Dermis microvascular lymphatic vessel endothelial cell (primary cell): ENCODE results near the gene IQGAP3. TPM values are rescaled to one million over a fixed set of nuclear protein-coding genes. Genes with fewer than 3 reads are reported as not detected.
"Not testable (repeated sequence)": the region's sequence is repeated elsewhere in the genome, so short reads cannot be mapped to it uniquely, and the experiment has no call there.

Source experiments
- DNase-seq, 2 donors: peaks; one replicate each; pipeline versions ENCODE4 v3.0.0 to v3.0.0-alpha.2; 2010; ENCODE audit warnings: low read depth in 2 of 2
- total RNA-seq: library from RNA; depleted of rRNA; stranded (reverse); fragments of >200 nt; gene quantifications from 2 replicates; pipeline ENCODE4 v1.2.1, GENCODE V29; 2014

The IQGAP3 gene
- total RNA-seq, 1 donor from 2014 or later, result 12.8 TPM

- DNase-seq, result peak; percentile 58 to 93
These were observed 20.7 kb upstream of the IQGAP3 start for GRCh38 chr1:156592910-156593660.

- no peak for DNase-seq
These were observed 20.0 kb upstream of the IQGAP3 start for GRCh38 chr1:156592158-156592909.

- DNase-seq, result peak in 1 of 2 donors; percentile 61
These were observed 19.2 kb upstream of the IQGAP3 start, which contains the start of gene NAXE for GRCh38 chr1:156591432-156592157. Gene NAXE, plus strand, starts transcription at chr1:156591776. Its CDS starts 29 bp downstream, at chr1:156591805.

DNA sequence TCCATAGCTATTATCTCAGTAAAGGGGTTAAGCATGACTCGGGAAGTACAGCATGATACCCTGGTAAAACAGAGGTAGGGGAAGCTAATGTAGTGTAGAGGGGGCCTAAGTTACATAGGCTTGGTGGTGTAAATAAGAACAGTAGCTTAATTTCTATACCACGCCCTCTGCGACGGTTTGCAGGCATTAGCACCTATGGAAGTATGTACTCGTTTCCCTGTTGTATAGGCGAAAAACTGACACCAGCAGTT, 18.7 kb upstream of the IQGAP3 start:
- DNase-seq, result no peak

DNA sequence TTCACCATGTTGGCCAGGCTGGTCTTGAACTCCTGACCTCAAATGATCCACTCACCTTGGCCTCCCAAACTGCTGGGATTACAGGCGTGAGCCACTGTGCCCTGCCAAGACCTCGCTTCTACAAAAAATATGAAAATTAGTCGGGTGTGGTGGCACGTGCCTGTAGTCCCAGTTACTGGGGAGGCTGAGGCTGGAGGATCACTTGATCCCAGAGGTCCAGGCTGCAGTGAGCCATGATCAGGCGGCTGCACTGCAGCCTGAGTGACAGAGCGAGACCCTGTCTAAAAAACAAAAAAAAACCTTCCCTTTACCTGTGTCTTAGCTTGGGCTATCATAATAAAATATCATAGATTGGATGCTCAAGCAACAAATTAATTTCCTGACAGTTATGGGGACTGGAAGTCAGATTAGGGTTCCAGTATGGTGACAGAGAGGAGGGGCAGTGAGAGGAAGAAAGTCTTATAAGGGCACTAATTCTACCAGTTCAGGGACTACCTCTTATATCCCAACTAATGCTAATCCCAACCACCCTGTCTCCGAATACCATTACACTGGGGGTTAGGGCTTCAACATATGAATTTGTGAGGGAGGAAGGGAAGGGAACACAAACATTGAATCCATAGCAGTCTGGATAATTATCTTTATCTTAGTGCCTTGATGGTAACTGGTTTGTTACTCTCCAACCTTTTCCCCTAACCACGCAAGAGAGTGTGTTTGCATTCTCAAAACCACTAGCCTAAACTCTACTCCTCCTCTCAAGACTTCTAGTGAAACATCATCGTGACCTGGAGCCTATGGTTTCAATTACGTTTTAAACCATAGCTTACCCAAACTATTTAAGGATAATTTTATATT, 18.2 kb upstream of the IQGAP3 start:
- DNase-seq, result no peak

DNA sequence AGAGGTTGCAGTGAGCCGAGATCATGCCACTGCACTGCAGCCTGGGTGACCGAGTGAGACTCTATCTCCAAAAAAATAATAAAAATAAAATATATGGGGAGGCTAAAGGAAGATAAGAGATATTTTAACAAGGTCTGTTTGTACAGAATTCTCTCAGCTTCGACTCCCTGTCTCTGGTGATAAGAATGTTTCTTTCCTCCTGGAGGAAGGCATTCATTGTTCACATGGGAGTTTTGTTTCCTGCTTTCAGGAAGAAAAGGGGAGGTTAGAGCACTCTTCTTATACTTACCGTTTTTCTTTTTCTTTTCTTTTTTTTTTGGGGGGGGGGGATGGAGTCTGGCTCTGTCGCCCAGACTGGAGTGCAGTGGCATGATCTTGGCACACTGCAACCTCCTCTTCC, 17.2 kb upstream of the IQGAP3 start:
- DNase-seq, result peak in 1 of 2 donors; percentile 65

DNA sequence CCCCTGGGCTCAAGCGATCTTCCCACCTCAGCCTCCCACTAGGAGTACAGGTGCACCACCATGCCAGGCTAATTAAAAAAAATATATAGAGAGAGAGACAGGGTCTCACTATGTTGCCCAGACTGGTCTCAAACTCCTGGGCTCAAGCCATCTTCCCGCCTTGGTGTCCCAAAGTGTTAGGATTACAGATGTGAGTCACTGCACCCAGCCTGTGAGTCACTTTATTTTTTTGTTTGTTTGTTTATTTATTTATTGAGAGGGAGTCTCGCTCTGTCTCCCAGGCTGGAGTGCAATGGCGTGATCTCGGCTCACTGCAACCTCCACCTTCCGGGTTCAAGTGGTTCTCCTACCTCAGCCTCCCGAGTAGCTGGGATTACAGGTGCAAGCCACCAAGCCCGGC, 15.6 kb upstream of the IQGAP3 start:
- DNase-seq, result not testable (repeated sequence)

DNA sequence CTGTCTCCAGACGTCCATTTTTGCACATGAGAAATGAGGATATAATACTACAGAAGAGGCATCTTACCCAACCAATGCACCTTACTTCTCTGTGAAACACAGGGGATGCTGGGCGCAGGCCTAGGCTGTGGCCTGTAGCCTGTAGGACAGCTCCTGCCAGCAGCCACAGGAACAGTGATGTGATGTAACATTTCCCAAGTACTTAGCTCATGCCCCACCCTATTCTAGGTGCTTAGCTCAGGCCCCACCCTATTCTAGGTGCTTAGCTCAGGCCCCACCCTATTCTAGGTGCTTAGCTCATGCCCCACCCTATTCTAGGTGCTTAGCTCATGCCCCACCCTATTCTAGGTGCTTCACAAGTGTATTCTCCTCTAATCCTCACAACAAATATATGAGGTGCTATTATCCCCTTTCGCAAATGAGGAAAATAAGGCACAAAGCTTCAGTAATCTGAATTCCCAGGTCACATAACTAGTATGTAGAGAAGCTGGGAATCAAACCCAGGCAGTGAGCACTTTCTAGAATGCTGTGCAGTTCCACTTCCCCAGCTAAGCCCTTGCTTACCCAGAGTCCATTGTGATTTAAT, 14.6 kb upstream of the IQGAP3 start:
- DNase-seq, result no peak

- no peak for DNase-seq
These were observed 14.0 kb upstream of the IQGAP3 start for GRCh38 chr1:156586323-156586722.

GRCh38 chr1:156584813-156585212, 12.4 kb upstream of the IQGAP3 start:
- DNase-seq, result no peak

DNA sequence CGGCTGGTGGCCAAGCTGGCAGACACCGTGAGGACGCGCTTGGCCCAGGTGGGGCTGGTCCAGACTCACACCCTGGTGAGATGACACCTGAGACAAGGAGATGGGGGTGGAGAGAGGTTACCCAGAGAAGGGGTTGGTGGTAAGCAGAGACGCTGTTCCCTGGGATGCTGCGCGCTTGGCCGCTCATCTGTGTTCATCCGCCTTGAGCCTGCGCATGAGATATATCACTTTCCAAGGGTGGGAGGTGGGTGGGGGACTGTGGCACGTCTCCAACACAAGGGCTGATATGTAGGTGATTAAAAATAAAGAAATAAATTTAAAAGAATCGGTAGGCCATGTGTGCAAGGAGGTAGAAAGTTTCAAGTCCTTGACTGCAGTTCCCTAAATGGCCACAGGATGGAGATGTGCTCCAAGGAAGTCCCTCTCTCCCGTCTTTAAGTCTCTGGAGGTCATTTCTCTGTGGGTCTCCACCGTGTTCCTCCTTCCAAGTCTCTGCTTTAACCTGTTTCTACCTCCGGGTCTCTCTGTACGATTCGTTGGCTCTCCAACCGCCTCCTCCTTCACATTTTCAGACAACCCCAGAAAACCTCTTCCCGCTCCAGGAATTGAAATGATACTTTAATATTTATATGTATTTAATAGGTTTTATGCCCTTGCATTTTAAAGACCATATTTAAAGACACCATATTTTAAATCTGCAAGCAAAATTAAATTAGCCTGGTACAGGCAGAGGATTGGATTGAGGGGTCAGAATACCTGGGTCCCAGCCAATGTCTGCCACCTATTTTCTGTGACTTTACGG, 11.7 kb upstream of the IQGAP3 start:
- peak in 1 of 2 donors; percentile 82 for DNase-seq

GRCh38 chr1:156582388-156583017, 10.1 kb upstream of the IQGAP3 start:
- no peak for DNase-seq

GRCh38 chr1:156581661-156582387, 9.5 kb upstream of the IQGAP3 start:
- DNase-seq, result no peak

GRCh38 chr1:156579472-156579871, 7.1 kb upstream of the IQGAP3 start, which contains the start of gene TTC24:
Gene TTC24, plus strand, starts transcription at chr1:156579723. Its CDS starts 1,642 bp downstream, at chr1:156581365.
- DNase-seq, result no peak

DNA sequence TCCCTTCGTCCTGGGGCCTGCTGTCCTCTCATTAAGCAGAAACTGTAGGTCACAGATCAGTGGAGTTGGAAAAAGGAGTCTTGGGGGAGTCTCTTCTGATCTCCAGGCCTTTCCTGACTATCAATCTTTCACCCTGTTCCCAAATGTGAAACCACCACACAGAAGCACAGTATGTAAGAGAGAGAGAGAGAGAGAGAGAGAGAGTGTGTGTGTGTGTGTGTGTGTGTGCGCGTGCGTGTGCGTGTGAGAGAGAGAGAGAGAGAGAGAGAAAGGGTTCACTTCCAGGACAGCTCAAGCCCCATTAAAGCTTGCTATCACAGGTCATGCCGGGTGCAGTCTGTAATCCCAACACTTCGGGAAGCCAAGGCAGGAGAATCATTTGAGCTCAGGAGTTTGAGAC, 5.7 kb upstream of the IQGAP3 start:
- no peak for DNase-seq

DNA sequence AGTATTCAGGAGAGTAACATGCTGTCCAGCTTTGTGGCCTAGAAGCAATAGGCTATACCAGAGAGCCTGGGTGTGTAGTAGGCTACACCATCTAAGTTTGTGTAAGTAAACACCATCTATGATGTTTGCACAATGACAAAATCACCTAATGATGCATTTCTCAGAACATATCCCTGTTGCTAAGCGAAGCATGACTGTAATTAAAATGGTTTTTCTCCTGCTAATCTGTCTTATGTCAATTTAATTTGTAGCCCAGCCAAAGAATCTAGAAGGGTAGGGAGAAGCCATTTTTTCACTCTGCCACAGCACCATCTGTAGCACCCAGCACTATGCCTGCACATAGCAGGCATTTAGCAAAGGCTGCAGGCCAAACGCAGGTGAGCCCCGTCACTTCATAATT, 5.2 kb upstream of the IQGAP3 start:
- DNase-seq, result no peak

GRCh38 chr1:156574039-156574633, 1.8 kb upstream of the IQGAP3 start:
- no peak for DNase-seq

DNA sequence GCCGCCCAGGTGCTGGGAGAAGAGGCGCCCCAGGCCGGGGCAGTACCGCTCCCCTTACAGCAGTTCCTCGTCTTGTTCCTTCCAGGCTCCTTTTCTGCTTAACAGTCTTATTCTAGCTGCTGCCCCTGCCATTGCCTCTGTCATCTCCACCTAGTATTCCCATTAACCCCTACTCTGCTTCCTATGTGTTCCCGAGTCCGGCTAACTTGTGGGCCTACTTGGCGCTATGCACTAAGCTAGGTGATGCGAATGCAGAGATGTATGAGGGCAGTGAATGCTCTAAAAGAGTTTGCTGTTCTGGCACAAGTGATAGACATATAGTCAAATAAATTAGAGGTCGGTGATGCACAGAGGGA, 276 bp upstream of the IQGAP3 start:
- DNase-seq, result no peak
